H1 (cell line): ENCODE measurements around the gene TMEM244. TPM values are rescaled to one million over a fixed set of nuclear protein-coding genes. Genes with fewer than 3 reads are reported as not detected.

ENCODE experiments used
- GTF2F1 ChIP-seq: IDR thresholded peaks from 2 replicates; pipeline ENCODE4 v1.6.1; 2012; ENCODE audit warnings: low read depth, low read length, improper control_type of control experiment, borderline replicate concordance
- MAFK ChIP-seq: IDR thresholded peaks from 2 replicates; pipeline ENCODE4 v1.6.1; 2012; ENCODE audit warnings: low read depth, mild to moderate bottlenecking, improper control_type of control experiment, low read length
- RNF2 ChIP-seq: fragments of 200-900, 300-1000 bp; sonication (generic); IDR thresholded peaks from 2 replicates; pipeline ENCODE4 v1.7.1; 2016; ENCODE audit warnings: borderline replicate concordance, low read depth, mild to moderate bottlenecking, antibody characterized with exemption, low read length; ENCODE audit not compliant: poor library complexity, severe bottlenecking; ENCODE audit errors: missing control alignments
- SIRT6 ChIP-seq: IDR thresholded peaks from one replicate; pipeline ENCODE4 v1.7.1; 2012; ENCODE audit warnings: low read length, inconsistent platforms
- ZNF274 ChIP-seq: IDR thresholded peaks from 2 replicates; pipeline ENCODE4 v1.7.0; 2012; ENCODE audit warnings: low read length, borderline replicate concordance; ENCODE audit errors: extremely low read depth
- polyA plus RNA-seq, 7 experiments: library from polyadenylated mRNA; depleted of rRNA in 3 of 7; stranded (reverse) in 5 of 7; unstranded in 2 of 7; fragments of >200 nt in 5 of 7; fragments of 200-250 nt in 2 of 7; gene quantifications; 1 replicate in 5 of 7; 2 replicates in 1 of 7; 4 replicates in 1 of 7; pipeline versions ENCODE4 v1.2.1 to v1.2.3, GENCODE V29; 2011 to 2013; ENCODE audit warnings: missing spikeins in 2 of 7, mixed read lengths in 2 of 7
- total RNA-seq: library from RNA; stranded (reverse); fragmentation: NEBNext Ultra II Directional; extraction: Animal tissue kit (Norgen Biotek cat#: 25700); gene quantifications from 2 replicates; pipeline ENCODE4 v1.2.1, GENCODE V29; 2021

The TMEM244 gene
- total and polyA plus RNA-seq, 2 of the 8 experiments (the other 6 are each of a cell fraction or from before 2014, with no cell fraction given), result not detected

DNA sequence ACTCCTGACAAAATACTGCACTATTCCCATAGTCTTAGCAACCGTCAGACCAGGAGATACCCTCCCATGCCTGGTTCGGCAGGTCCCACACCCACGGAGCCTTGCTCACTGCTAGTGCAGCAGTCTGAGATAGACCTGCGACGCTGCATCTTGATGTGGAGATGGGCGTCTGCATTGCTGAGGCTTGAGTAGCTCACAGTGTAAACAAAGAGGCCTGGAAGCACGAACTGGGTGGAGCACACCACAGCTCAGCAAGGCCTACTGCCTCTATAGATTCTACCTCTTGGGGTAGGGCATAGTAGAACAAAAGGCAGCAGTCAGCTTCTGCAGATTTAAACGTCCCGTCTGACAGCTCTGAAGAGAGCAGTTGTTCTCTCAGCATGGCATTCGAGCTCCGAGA is 25.4 kb downstream of the TMEM244 start (continued):
- TF ChIP-seq SIRT6 (no peak), ZNF274 (no peak), MAFK (no peak), RNF2 (no peak), GTF2F1 (no peak)
